ENCODE results near the gene MEGF11.

Gene MEGF11

GRCh38 chr15:66253418-66254088, at the start of gene MEGF11:
Gene MEGF11 (minus strand): TSS chr15:66253750. CDS start chr15:66128403, 125,347 bp downstream.
- H3K27me3 Mint-ChIP-seq (ENCODE audit: low read depth), result peaks cover 83% of the 10 kb centered on the region
- H3K9me3 Mint-ChIP-seq, result no peaks in the 10 kb centered on the region
- H3K27ac Mint-ChIP-seq, result no peak within 1 kb of the TSS
- H3K4me3 Mint-ChIP-seq, result peak within 1 kb of the TSS; percentile 81
- no peaks in the 10 kb centered on the region for H3K36me3 Mint-ChIP-seq (ENCODE audit: low read depth)
- H3K4me1 Mint-ChIP-seq (ENCODE audit: low read depth), result peaks cover 9% of the 10 kb centered on the region
- DNase-seq (ENCODE audit: low spot score), result no peak

- peaks cover 19% of the 10 kb centered on the region for H3K36me3 Mint-ChIP-seq (ENCODE audit: low read depth)
- peaks cover 6% of the 10 kb centered on the region for H3K4me1 Mint-ChIP-seq (ENCODE audit: low read depth)
- no peak overlapping the region for H3K4me3 Mint-ChIP-seq
- no peaks in the 10 kb centered on the region for H3K9me3 Mint-ChIP-seq
- H3K27me3 Mint-ChIP-seq (ENCODE audit: low read depth), result no peaks in the 10 kb centered on the region
- no peak for DNase-seq (ENCODE audit: low spot score)
- peak overlapping the region; percentile 4 for H3K27ac Mint-ChIP-seq
Observed at GRCh38 chr15:66302489-66303278, 49.1 kb upstream of the MEGF11 start.

GRCh38 chr15:66298803-66299251, 45.3 kb upstream of the MEGF11 start:
- Mint-ChIP-seq H3K27me3 (ENCODE audit: low read depth) (no peaks in the 10 kb centered on the region), H3K27ac (no peak overlapping the region), H3K9me3 (no peaks in the 10 kb centered on the region), H3K36me3 (ENCODE audit: low read depth) (peaks cover 27% of the 10 kb centered on the region), H3K4me3 (no peak overlapping the region), H3K4me1 (ENCODE audit: low read depth) (peaks cover 30% of the 10 kb centered on the region)
- no peak for DNase-seq (ENCODE audit: low spot score)

- Mint-ChIP-seq H3K4me3 (no peak overlapping the region), H3K4me1 (ENCODE audit: low read depth) (peaks cover 41% of the 10 kb centered on the region), H3K9me3 (no peaks in the 10 kb centered on the region), H3K27me3 (ENCODE audit: low read depth) (no peaks in the 10 kb centered on the region), H3K27ac (no peak overlapping the region), H3K36me3 (ENCODE audit: low read depth) (peaks cover 25% of the 10 kb centered on the region)
- no peak for DNase-seq (ENCODE audit: low spot score)
Observed at GRCh38 chr15:66296186-66296585, 42.6 kb upstream of the MEGF11 start.

- H3K4me3 Mint-ChIP-seq, result peak overlapping the region; percentile 92
- no peaks in the 10 kb centered on the region for H3K27me3 Mint-ChIP-seq (ENCODE audit: low read depth)
- H3K27ac Mint-ChIP-seq, result peak overlapping the region; percentile 90
- no peak for DNase-seq (ENCODE audit: low spot score)
- H3K4me1 Mint-ChIP-seq (ENCODE audit: low read depth), result peaks cover 49% of the 10 kb centered on the region
- no peaks in the 10 kb centered on the region for H3K9me3 Mint-ChIP-seq
- H3K36me3 Mint-ChIP-seq (ENCODE audit: low read depth), result peaks cover 27% of the 10 kb centered on the region
Observed at GRCh38 chr15:66294932-66295235, 41.3 kb upstream of the MEGF11 start.

GRCh38 chr15:66294157-66294931, 40.8 kb upstream of the MEGF11 start:
- DNase-seq (ENCODE audit: low spot score), result no peak
- peak overlapping the region; percentile 92 for H3K4me3 Mint-ChIP-seq
- no peaks in the 10 kb centered on the region for H3K27me3 Mint-ChIP-seq (ENCODE audit: low read depth)
- H3K36me3 Mint-ChIP-seq (ENCODE audit: low read depth), result peaks cover 27% of the 10 kb centered on the region
- no peaks in the 10 kb centered on the region for H3K9me3 Mint-ChIP-seq
- H3K27ac Mint-ChIP-seq, result peak overlapping the region; percentile 90
- peaks cover 49% of the 10 kb centered on the region for H3K4me1 Mint-ChIP-seq (ENCODE audit: low read depth)

- H3K27ac Mint-ChIP-seq, result peak within 1 kb of the TSS; percentile 90
- H3K9me3 Mint-ChIP-seq, result no peaks in the 10 kb centered on the region
- no peaks in the 10 kb centered on the region for H3K27me3 Mint-ChIP-seq (ENCODE audit: low read depth)
- peak; percentile 78 for DNase-seq (ENCODE audit: low spot score)
- peak within 1 kb of the TSS; percentile 92 for H3K4me3 Mint-ChIP-seq
- peaks cover 47% of the 10 kb centered on the region for H3K4me1 Mint-ChIP-seq (ENCODE audit: low read depth)
- H3K36me3 Mint-ChIP-seq (ENCODE audit: low read depth), result peaks cover 24% of the 10 kb centered on the region
Observed at GRCh38 chr15:66293419-66294156, 40.0 kb upstream of the MEGF11 start, which contains the start of gene DIS3L. Gene DIS3L (plus strand): TSS chr15:66293568. CDS start chr15:66293597, 29 bp downstream.

GRCh38 chr15:66292571-66293418, 39.2 kb upstream of the MEGF11 start:
- Mint-ChIP-seq H3K36me3 (ENCODE audit: low read depth) (peaks cover 22% of the 10 kb centered on the region), H3K27ac (peak overlapping the region; percentile 87), H3K27me3 (ENCODE audit: low read depth) (no peaks in the 10 kb centered on the region), H3K4me1 (ENCODE audit: low read depth) (peaks cover 48% of the 10 kb centered on the region), H3K4me3 (peak overlapping the region; percentile 80), H3K9me3 (no peaks in the 10 kb centered on the region)
- DNase-seq (ENCODE audit: low spot score), result no peak

- Mint-ChIP-seq H3K4me1 (ENCODE audit: low read depth) (peaks cover 49% of the 10 kb centered on the region), H3K9me3 (no peaks in the 10 kb centered on the region), H3K36me3 (ENCODE audit: low read depth) (peaks cover 18% of the 10 kb centered on the region), H3K27me3 (ENCODE audit: low read depth) (no peaks in the 10 kb centered on the region), H3K4me3 (peak overlapping the region; percentile 80), H3K27ac (peak overlapping the region; percentile 87)
- no peak for DNase-seq (ENCODE audit: low spot score)
Observed at GRCh38 chr15:66291816-66292570, 38.4 kb upstream of the MEGF11 start.

- Mint-ChIP-seq H3K27me3 (ENCODE audit: low read depth) (no peaks in the 10 kb centered on the region), H3K27ac (no peak overlapping the region), H3K36me3 (ENCODE audit: low read depth) (peaks cover 9% of the 10 kb centered on the region), H3K4me1 (ENCODE audit: low read depth) (peaks cover 38% of the 10 kb centered on the region), H3K4me3 (peak overlapping the region; percentile 6), H3K9me3 (no peaks in the 10 kb centered on the region)
- no peak for DNase-seq (ENCODE audit: low spot score)
Observed at GRCh38 chr15:66290518-66290917, 37.0 kb upstream of the MEGF11 start.

- Mint-ChIP-seq H3K27ac (no peak overlapping the region), H3K9me3 (no peaks in the 10 kb centered on the region), H3K4me3 (peak overlapping the region; percentile 6), H3K4me1 (ENCODE audit: low read depth) (peaks cover 34% of the 10 kb centered on the region), H3K27me3 (ENCODE audit: low read depth) (no peaks in the 10 kb centered on the region), H3K36me3 (ENCODE audit: low read depth) (peaks cover 7% of the 10 kb centered on the region)
- DNase-seq (ENCODE audit: low spot score), result no peak
Observed at GRCh38 chr15:66290007-66290406, 36.5 kb upstream of the MEGF11 start.

- Mint-ChIP-seq H3K27ac (no peak overlapping the region), H3K4me1 (ENCODE audit: low read depth) (peaks cover 27% of the 10 kb centered on the region), H3K36me3 (ENCODE audit: low read depth) (peaks cover 2% of the 10 kb centered on the region), H3K4me3 (no peak overlapping the region), H3K9me3 (no peaks in the 10 kb centered on the region), H3K27me3 (ENCODE audit: low read depth) (no peaks in the 10 kb centered on the region)
- no peak for DNase-seq (ENCODE audit: low spot score)
Observed at GRCh38 chr15:66288551-66289185, 35.1 kb upstream of the MEGF11 start.

Measured in T-helper 2 cell treated with Interferon-gamma antibody and Interleukin-4, amounts not matched to agents 5 μg/mL and 100 μg/mL, for 36 hours (primary cell).